K562 (cell line): ENCODE data around the gene SFPQ. TPM values are rescaled to one million over a fixed set of nuclear protein-coding genes. Genes with fewer than 3 reads are reported as not detected.

Source experiments
- CHD4 ChIP-seq: fragments of 200-600 bp; sonication (generic); IDR thresholded peaks from 3 replicates; pipeline ENCODE4 v1.6.1; 2012; ENCODE audit warnings: low read depth, mild to moderate bottlenecking, mixed read lengths, low read length, inconsistent platforms; ENCODE audit not compliant: insufficient read depth, insufficient replicate concordance, poor library complexity, severe bottlenecking
- ETV1 ChIP-seq: fragments of 450-650 bp; conservative IDR thresholded peaks from 2 replicates; pipeline ENCODE4 v1.6.1; 2016; ENCODE audit warnings: missing genetic modification characterization, control low read depth, low read depth, missing compliant biosample characterization
- FOS ChIP-seq: IDR thresholded peaks from 3 replicates; pipeline ENCODE4 v1.6.1; 2011; ENCODE audit not compliant: insufficient read length; ENCODE audit errors: extremely low read depth
- FOXJ2 ChIP-seq: fragments of 200-800 bp; sonication (Bioruptor generic); IDR thresholded peaks from 2 replicates; pipeline ENCODE4 v1.6.1; 2016; ENCODE audit warnings: missing genetic modification characterization, missing compliant biosample characterization
- FOXK1 ChIP-seq: sonication (generic); formaldehyde crosslinking; IDR thresholded peaks from 2 replicates; pipeline ENCODE4 v1.8.0; 2022; ENCODE audit warnings: missing genetic modification reagents, mild to moderate bottlenecking, borderline replicate concordance
- FUS ChIP-seq: fragments of 200-400 bp; formaldehyde crosslinking; optimal IDR thresholded peaks from 2 replicates; pipeline ENCODE3; 2017; ENCODE audit warnings: low read depth, low read length
- NFE2 ChIP-seq: IDR thresholded peaks from 2 replicates; pipeline ENCODE4 v1.6.1; 2014; ENCODE audit warnings: antibody characterized with exemption, low read depth
- PYGO2 ChIP-seq: fragments of 450-650 bp; IDR thresholded peaks from 2 replicates; pipeline ENCODE4 v1.6.1; 2016; ENCODE audit warnings: mild to moderate bottlenecking, missing genetic modification characterization, moderate library complexity, missing compliant biosample characterization
- REST ChIP-seq, 2 experiments: fragments of 450-650 bp; formaldehyde crosslinking in 1 of 2; IDR thresholded peaks; 2 replicates each; pipeline versions ENCODE4 v1.4.0 to v1.6.1; 2014 to 2020; ENCODE audit warnings: mild to moderate bottlenecking in 2 of 2, borderline replicate concordance in 1 of 2, low read depth in 1 of 2
- STAT6 ChIP-seq: sonication (generic); formaldehyde crosslinking; IDR thresholded peaks from 2 replicates; pipeline ENCODE4 v1.8.1; 2023; ENCODE audit warnings: mild to moderate bottlenecking, missing genetic modification reagents
- TEAD2 ChIP-seq: fragments of 450-650 bp; IDR thresholded peaks from 2 replicates; pipeline ENCODE4 v1.6.1; 2016; ENCODE audit warnings: missing genetic modification characterization, control low read depth, missing compliant biosample characterization
- ZNF41 ChIP-seq: fragments of 250-450 bp; sonication (Bioruptor Pico); conservative IDR thresholded peaks from 2 replicates; pipeline ENCODE4 v1.4.0; 2020; ENCODE audit warnings: mild to moderate bottlenecking
- polyA plus RNA-seq, 8 experiments: library from polyadenylated mRNA; depleted of rRNA in 4 of 8; stranded (reverse) in 5 of 8; unstranded in 3 of 8; fragments of >200 nt; fragmentation: Nextera tagmentation in 2 of 8; fragmentation: Illumina TruSeq in 1 of 8; extraction: Ambion mirVana in 2 of 8; extraction: Trizol in 1 of 8; gene quantifications; 2 replicates each; pipeline versions ENCODE4 v1.2.1 to v1.2.3, GENCODE V29; 2011 to 2014; ENCODE audit warnings: inconsistent platforms in 1 of 8, missing spikeins in 1 of 8
- total RNA-seq, 7 experiments: library from RNA; depleted of rRNA in 6 of 7; stranded (reverse); fragments of >200 nt in 6 of 7; fragmentation: Illumina TruSeq in 2 of 7; extraction: Trizol in 2 of 7; gene quantifications; 2 replicates each; pipeline versions ENCODE4 v1.2.1 to v1.2.3, GENCODE V29; 2011 to 2021; ENCODE audit warnings: low replicate concordance in 1 of 7
- TF ChIP-seq, protein P1 (sequence below): IDR thresholded peaks from 2 replicates; pipeline ENCODE4 v1.6.1; 2011; ENCODE audit warnings: borderline replicate concordance, low read depth, mild to moderate bottlenecking, moderate library complexity, low read length; ENCODE audit not compliant: insufficient read depth, poor library complexity, severe bottlenecking

Gene SFPQ
- total and polyA plus RNA-seq, 9 of the 15 experiments (the other 6 are each of a cell fraction or from before 2014, with no cell fraction given) = 69.7 to 562 (median 399) TPM

DNA sequence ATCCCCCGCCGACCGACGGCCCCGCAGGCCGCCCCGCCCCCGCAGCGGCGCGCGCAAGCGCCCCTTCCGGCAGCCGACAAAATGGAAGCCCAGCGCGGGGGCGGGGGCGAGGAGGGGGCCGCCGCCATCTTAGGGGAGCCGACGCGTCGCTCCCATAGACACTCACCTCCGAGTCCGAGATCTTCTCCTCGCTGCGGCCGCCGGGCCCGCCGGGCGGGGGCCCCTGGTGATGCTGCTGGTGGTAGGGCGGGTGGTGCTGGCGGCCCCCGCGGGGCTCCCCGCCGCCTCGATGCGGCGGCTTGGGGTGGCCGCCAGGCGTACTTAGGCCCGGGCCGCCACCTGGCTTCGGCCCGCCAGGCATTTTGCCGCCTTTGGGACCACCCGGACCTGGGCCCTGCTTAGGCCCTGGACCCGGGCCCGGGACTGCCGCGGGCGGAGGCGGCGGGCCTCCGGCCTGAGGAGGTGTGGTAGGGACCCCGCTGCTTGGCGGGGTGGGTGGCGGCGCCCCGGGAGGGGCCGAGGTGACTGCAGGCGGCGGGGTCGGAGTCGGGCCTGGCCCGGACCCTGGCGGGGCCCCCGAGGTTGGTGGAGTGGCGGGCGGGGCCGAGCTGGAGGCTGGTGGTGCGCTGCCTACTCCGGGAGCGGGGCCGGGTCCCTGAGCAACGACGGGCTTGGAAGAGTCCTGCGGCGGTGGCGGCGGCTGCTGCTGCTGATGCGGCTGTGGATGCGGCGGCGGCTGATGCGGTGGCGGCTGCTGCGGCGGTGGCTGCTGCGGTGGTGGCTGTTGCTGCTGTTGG, 691 bp downstream of the SFPQ start (continued):
- TF ChIP-seq, protein P1, sequence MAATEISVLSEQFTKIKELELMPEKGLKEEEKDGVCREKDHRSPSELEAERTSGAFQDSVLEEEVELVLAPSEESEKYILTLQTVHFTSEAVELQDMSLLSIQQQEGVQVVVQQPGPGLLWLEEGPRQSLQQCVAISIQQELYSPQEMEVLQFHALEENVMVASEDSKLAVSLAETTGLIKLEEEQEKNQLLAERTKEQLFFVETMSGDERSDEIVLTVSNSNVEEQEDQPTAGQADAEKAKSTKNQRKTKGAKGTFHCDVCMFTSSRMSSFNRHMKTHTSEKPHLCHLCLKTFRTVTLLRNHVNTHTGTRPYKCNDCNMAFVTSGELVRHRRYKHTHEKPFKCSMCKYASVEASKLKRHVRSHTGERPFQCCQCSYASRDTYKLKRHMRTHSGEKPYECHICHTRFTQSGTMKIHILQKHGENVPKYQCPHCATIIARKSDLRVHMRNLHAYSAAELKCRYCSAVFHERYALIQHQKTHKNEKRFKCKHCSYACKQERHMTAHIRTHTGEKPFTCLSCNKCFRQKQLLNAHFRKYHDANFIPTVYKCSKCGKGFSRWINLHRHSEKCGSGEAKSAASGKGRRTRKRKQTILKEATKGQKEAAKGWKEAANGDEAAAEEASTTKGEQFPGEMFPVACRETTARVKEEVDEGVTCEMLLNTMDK = no peak
- TF ChIP-seq ETV1 (no peak), FOS (no peak), NFE2 (no peak), CHD4 (no peak), FOXJ2 (0 out of 2 replicates have a peak, but pooled peaks have one; percentile 20), ZNF41 (CRISPR knock-in tag) (no peak), FUS (peak; percentile 59), TEAD2 (tag) (no peak), REST (IDR thresholded peaks at IDR 0.05; ENCODE audit: borderline replicate concordance) (no peak), REST (CRISPR knock-in tag; IDR thresholded peaks at IDR 0.05; ENCODE audit: low read depth) (peak; percentile 50; the same call in 1 of the 2 replicates), PYGO2 (tag) (no peak), STAT6 (CRISPR knock-in tag) (no peak), FOXK1 (CRISPR knock-in tag) (no peak)
